HepG2 (cell line): ENCODE results near the gene DRC7. TPM values are rescaled to one million over a fixed set of nuclear protein-coding genes. Genes with fewer than 3 reads are reported as not detected.
A peak's percentile ranks its signal among the peaks of the same experiment; 100 is the strongest.

ENCODE experiments used
- DPF2 ChIP-seq: sonication (generic); formaldehyde crosslinking; IDR thresholded peaks from 2 replicates; pipeline ENCODE4 v1.4.0; 2020; ENCODE audit warnings: mild to moderate bottlenecking, low read depth, missing genetic modification reagents, borderline replicate concordance
- DR1 ChIP-seq: sonication (generic); formaldehyde crosslinking; IDR thresholded peaks from 2 replicates; pipeline ENCODE4 v1.8.0; 2021; ENCODE audit warnings: mild to moderate bottlenecking, missing genetic modification reagents, inconsistent platforms
- GTF3A ChIP-seq: sonication (generic); formaldehyde crosslinking; conservative IDR thresholded peaks from 2 replicates; pipeline ENCODE4 v1.4.0; 2020; ENCODE audit warnings: mild to moderate bottlenecking, missing genetic modification reagents
- HDAC1 ChIP-seq: sonication (generic); formaldehyde crosslinking; IDR thresholded peaks from 2 replicates; pipeline ENCODE4 v1.5.1; 2020; ENCODE audit warnings: mild to moderate bottlenecking, missing genetic modification reagents
- HNF4G ChIP-seq, 2 experiments: sonication (generic) in 1 of 2; formaldehyde crosslinking in 1 of 2; IDR thresholded peaks; 2 replicates each; pipeline versions ENCODE4 v1.4.0 to v1.6.1; 2011 to 2020; ENCODE audit warnings: borderline replicate concordance in 2 of 2, low read depth in 2 of 2, mild to moderate bottlenecking in 2 of 2, low read length in 1 of 2, missing genetic modification reagents in 1 of 2, moderate library complexity in 1 of 2
- MXD1 ChIP-seq: sonication (generic); formaldehyde crosslinking; IDR thresholded peaks from 2 replicates; pipeline ENCODE4 v1.4.0; 2020; ENCODE audit warnings: mild to moderate bottlenecking, missing genetic modification reagents
- REL ChIP-seq: sonication (generic); formaldehyde crosslinking; conservative IDR thresholded peaks from 2 replicates; pipeline ENCODE4 v1.8.0; 2022; ENCODE audit warnings: mild to moderate bottlenecking, missing genetic modification reagents, moderate library complexity
- ZKSCAN1 ChIP-seq: fragments of 150-350 bp; IDR thresholded peaks from 2 replicates; pipeline ENCODE4 v1.6.1; 2014; ENCODE audit warnings: low read length
- ZNF138 ChIP-seq: sonication (generic); formaldehyde crosslinking; IDR thresholded peaks from 2 replicates; pipeline ENCODE4 v1.5.0; 2020; ENCODE audit warnings: mild to moderate bottlenecking, low read depth, missing genetic modification reagents
- ZNF343 ChIP-seq: sonication (generic); formaldehyde crosslinking; IDR thresholded peaks from 2 replicates; pipeline ENCODE4 v1.4.0; 2020; ENCODE audit warnings: mild to moderate bottlenecking, missing genetic modification reagents
- ZNF350 ChIP-seq: sonication (generic); formaldehyde crosslinking; IDR thresholded peaks from 2 replicates; pipeline ENCODE4 v1.4.0; 2020; ENCODE audit warnings: mild to moderate bottlenecking, low read depth, missing genetic modification reagents, borderline replicate concordance
- ZNF589 ChIP-seq: sonication (generic); formaldehyde crosslinking; conservative IDR thresholded peaks from 2 replicates; pipeline ENCODE4 v1.8.0; 2022; ENCODE audit warnings: mild to moderate bottlenecking, moderate library complexity, missing genetic modification reagents
- ZNF766 ChIP-seq: sonication (generic); formaldehyde crosslinking; IDR thresholded peaks from 2 replicates; pipeline ENCODE4 v1.5.0; 2020; ENCODE audit warnings: missing genetic modification reagents, borderline replicate concordance
- polyA plus RNA-seq, 8 experiments: library from polyadenylated mRNA; depleted of rRNA in 3 of 8; stranded (reverse) in 7 of 8; unstranded in 1 of 8; fragments of >200 nt; fragmentation: Illumina TruSeq in 4 of 8; extraction: Trizol in 4 of 8; gene quantifications; 2 replicates each; pipeline versions ENCODE4 v1.2.1 to v1.2.3, GENCODE V29; 2011 to 2016; ENCODE audit warnings: low read depth in 4 of 8, missing spikeins in 1 of 8, mixed read lengths in 1 of 8; ENCODE audit not compliant: insufficient read depth in 1 of 8
- total RNA-seq, 5 experiments: library from RNA; depleted of rRNA; stranded (reverse); fragments of >200 nt; fragmentation: Illumina TruSeq; extraction: Trizol; gene quantifications; 2 replicates each; pipeline ENCODE4 v1.2.3, GENCODE V29; 2016; ENCODE audit warnings: low read depth in 1 of 5
- TF ChIP-seq, protein P1 (sequence below): sonication (generic); formaldehyde crosslinking; IDR thresholded peaks from 2 replicates; pipeline ENCODE4 v1.4.0; 2020; ENCODE audit warnings: mild to moderate bottlenecking, missing genetic modification reagents
- TF ChIP-seq, protein P2 (sequence below): sonication (generic); formaldehyde crosslinking; IDR thresholded peaks from 2 replicates; pipeline ENCODE4 v1.5.1; 2020; ENCODE audit warnings: mild to moderate bottlenecking, moderate library complexity, missing genetic modification reagents
- TF ChIP-seq, protein P3 (sequence below): sonication (generic); formaldehyde crosslinking; IDR thresholded peaks from 2 replicates; pipeline ENCODE4 v1.5.1; 2020; ENCODE audit warnings: mild to moderate bottlenecking, missing genetic modification reagents
- TF ChIP-seq, protein P4 (sequence below): sonication (generic); formaldehyde crosslinking; IDR thresholded peaks from 2 replicates; pipeline ENCODE4 v1.9.0; 2021; ENCODE audit warnings: missing genetic modification reagents, borderline replicate concordance

DRC7 gene
- total and polyA plus RNA-seq, 2 of the 13 experiments (the other 11 are each of a cell fraction or from before 2014, with no cell fraction given): 2.7 to 3.4 TPM

- TF ChIP-seq ZNF138 (CRISPR knock-in tag): no peak
- TF ChIP-seq ZKSCAN1: no peak
- TF ChIP-seq HDAC1: peak; percentile 63
- TF ChIP-seq ZNF350 (CRISPR knock-in tag): peak; percentile 59
- peak; percentile 67 for TF ChIP-seq DPF2
- TF ChIP-seq ZNF766 (CRISPR knock-in tag): no peak
- TF ChIP-seq, protein P1, sequence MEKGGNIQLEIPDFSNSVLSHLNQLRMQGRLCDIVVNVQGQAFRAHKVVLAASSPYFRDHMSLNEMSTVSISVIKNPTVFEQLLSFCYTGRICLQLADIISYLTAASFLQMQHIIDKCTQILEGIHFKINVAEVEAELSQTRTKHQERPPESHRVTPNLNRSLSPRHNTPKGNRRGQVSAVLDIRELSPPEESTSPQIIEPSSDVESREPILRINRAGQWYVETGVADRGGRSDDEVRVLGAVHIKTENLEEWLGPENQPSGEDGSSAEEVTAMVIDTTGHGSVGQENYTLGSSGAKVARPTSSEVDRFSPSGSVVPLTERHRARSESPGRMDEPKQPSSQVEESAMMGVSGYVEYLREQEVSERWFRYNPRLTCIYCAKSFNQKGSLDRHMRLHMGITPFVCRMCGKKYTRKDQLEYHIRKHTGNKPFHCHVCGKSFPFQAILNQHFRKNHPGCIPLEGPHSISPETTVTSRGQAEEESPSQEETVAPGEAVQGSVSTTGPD: no peak
- no peak for TF ChIP-seq REL (CRISPR knock-in tag)
- TF ChIP-seq, protein P2, sequence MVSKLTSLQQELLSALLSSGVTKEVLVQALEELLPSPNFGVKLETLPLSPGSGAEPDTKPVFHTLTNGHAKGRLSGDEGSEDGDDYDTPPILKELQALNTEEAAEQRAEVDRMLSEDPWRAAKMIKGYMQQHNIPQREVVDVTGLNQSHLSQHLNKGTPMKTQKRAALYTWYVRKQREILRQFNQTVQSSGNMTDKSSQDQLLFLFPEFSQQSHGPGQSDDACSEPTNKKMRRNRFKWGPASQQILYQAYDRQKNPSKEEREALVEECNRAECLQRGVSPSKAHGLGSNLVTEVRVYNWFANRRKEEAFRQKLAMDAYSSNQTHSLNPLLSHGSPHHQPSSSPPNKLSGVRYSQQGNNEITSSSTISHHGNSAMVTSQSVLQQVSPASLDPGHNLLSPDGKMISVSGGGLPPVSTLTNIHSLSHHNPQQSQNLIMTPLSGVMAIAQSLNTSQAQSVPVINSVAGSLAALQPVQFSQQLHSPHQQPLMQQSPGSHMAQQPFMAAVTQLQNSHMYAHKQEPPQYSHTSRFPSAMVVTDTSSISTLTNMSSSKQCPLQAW: peak; percentile 95
- 0 out of 2 replicates have a peak, but pooled peaks have one; percentile 71 for TF ChIP-seq ZNF343 (CRISPR knock-in tag)
- TF ChIP-seq, protein P3, sequence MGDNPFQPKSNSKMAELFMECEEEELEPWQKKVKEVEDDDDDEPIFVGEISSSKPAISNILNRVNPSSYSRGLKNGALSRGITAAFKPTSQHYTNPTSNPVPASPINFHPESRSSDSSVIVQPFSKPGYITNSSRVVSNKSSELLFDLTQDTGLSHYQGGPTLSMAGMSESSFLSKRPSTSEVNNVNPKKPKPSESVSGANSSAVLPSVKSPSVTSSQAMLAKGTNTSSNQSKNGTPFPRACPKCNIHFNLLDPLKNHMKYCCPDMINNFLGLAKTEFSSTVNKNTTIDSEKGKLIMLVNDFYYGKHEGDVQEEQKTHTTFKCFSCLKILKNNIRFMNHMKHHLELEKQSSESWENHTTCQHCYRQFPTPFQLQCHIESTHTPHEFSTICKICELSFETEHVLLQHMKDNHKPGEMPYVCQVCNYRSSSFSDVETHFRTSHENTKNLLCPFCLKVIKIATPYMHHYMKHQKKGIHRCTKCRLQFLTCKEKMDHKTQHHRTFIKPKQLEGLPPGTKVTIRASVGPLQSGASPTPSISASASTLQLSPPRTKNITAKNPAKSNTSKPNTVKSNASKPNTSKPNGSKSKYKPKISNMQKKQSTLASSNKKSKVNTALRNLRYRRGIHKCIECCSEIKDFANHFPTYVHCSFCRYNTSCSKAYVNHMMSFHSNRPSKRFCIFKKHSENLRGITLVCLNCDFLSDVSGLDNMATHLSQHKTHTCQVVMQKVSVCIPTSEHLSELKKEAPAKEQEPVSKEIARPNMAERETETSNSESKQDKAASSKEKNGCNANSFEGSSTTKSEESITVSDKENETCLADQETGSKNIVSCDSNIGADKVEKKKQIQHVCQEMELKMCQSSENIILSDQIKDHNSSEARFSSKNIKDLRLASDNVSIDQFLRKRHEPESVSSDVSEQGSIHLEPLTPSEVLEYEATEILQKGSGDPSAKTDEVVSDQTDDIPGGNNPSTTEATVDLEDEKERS (CRISPR knock-in tag): 0 out of 2 replicates have a peak, but pooled peaks have one; percentile 26
- TF ChIP-seq, protein P4, sequence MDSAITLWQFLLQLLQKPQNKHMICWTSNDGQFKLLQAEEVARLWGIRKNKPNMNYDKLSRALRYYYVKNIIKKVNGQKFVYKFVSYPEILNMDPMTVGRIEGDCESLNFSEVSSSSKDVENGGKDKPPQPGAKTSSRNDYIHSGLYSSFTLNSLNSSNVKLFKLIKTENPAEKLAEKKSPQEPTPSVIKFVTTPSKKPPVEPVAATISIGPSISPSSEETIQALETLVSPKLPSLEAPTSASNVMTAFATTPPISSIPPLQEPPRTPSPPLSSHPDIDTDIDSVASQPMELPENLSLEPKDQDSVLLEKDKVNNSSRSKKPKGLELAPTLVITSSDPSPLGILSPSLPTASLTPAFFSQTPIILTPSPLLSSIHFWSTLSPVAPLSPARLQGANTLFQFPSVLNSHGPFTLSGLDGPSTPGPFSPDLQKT (CRISPR knock-in tag): no peak
- no peak for TF ChIP-seq GTF3A (CRISPR knock-in tag)
- TF ChIP-seq DR1 (CRISPR knock-in tag): no peak
- TF ChIP-seq MXD1 (CRISPR knock-in tag): no peak
- TF ChIP-seq HNF4G (IDR thresholded peaks at IDR 0.05; ENCODE audit: borderline replicate concordance, low read depth, low read length): peak; percentile 41
- no peak for TF ChIP-seq HNF4G (CRISPR knock-in tag; IDR thresholded peaks at IDR 0.05; ENCODE audit: borderline replicate concordance, low read depth)
- no peak for TF ChIP-seq ZNF589
These were observed 9.7 kb downstream of the DRC7 start (continued) for GRCh38 chr16:57704011-57704904.
